ENCODE data around the gene MEIOB.
A peak's percentile ranks its signal among the peaks of the same experiment; 100 is the strongest.
"Not testable (repeated sequence)": the region's sequence is repeated elsewhere in the genome, so short reads cannot be mapped to it uniquely, and the experiment has no call there.

Gene MEIOB

GRCh38 chr16:1908184-1908583 is 36.2 kb upstream of the MEIOB start:
- DNase-seq: no peak
- intact Hi-C loops (cut with DNase I): no loop called here

GRCh38 chr16:1907226-1907860 is 35.4 kb upstream of the MEIOB start:
- intact Hi-C loops (cut with DNase I): no loop called here
- no peak for DNase-seq

- DNase-seq: no peak
- intact Hi-C loops (cut with DNase I): no loop called here
These were observed 34.8 kb upstream of the MEIOB start for GRCh38 chr16:1906846-1907165.

GRCh38 chr16:1906055-1906845 is 34.3 kb upstream of the MEIOB start:
- intact Hi-C loops (cut with DNase I): no loop called here
- DNase-seq: no peak

- intact Hi-C loops (cut with DNase I): no loop called here
- no peak for DNase-seq
These were observed 32.2 kb upstream of the MEIOB start for GRCh38 chr16:1903845-1904840.

- intact Hi-C loops (cut with DNase I): no loop called here
- DNase-seq: no peak
These were observed 31.2 kb upstream of the MEIOB start for GRCh38 chr16:1903220-1903574.

- no peak for DNase-seq
- intact Hi-C loops (cut with DNase I): no loop called here
These were observed 30.7 kb upstream of the MEIOB start for GRCh38 chr16:1902547-1903219.

- no peak for DNase-seq
- intact Hi-C loops (cut with DNase I): no loop called here
These were observed 28.4 kb upstream of the MEIOB start for GRCh38 chr16:1900452-1900774.

- DNase-seq: no peak
- intact Hi-C loops (cut with DNase I): no loop called here
These were observed 27.9 kb upstream of the MEIOB start for GRCh38 chr16:1899641-1900451.

GRCh38 chr16:1897692-1898091 is 25.7 kb upstream of the MEIOB start:
- DNase-seq; intact Hi-C loops (cut with DNase I): not testable (repeated sequence)

- DNase-seq: no peak
- intact Hi-C loops (cut with DNase I): no loop called here
These were observed 24.1 kb upstream of the MEIOB start for GRCh38 chr16:1895949-1896675.

- peak in 2 of 10 donors; percentile 8 to 57 for DNase-seq
- intact Hi-C loops (cut with DNase I): no loop called here
These were observed 23.1 kb upstream of the MEIOB start for GRCh38 chr16:1895068-1895467.

GRCh38 chr16:1890708-1891050 is 18.7 kb upstream of the MEIOB start:
- intact Hi-C loops (cut with DNase I): no loop called here
- no peak for DNase-seq

GRCh38 chr16:1890024-1890707 is 18.2 kb upstream of the MEIOB start:
- peak in 1 of 10 donors; percentile 60 for DNase-seq
- intact Hi-C loops (cut with DNase I): no loop called here

GRCh38 chr16:1887711-1888354 is 15.9 kb upstream of the MEIOB start:
- DNase-seq: peak in 2 of 10 donors; percentile 53 to 60
- intact Hi-C loops (cut with DNase I): no loop called here

- intact Hi-C loops (cut with DNase I): no loop called here
- peak in 1 of 10 donors; percentile 16 for DNase-seq
These were observed 12.9 kb upstream of the MEIOB start for GRCh38 chr16:1884889-1885288.

- intact Hi-C loops (cut with DNase I): no loop called here
- no peak for DNase-seq
These were observed 12.3 kb upstream of the MEIOB start for GRCh38 chr16:1884155-1884760.

GRCh38 chr16:1881172-1881571 is 9.2 kb upstream of the MEIOB start:
- intact Hi-C loops (cut with DNase I): not testable (repeated sequence)
- peak in 1 of 10 donors; percentile 10 for DNase-seq

All from posterior cingulate gyrus (tissue), 11 donors.